Spleen (tissue), 13 donors: Measurements from ENCODE around the gene LTB4R2. TPM values are rescaled to one million over a fixed set of nuclear protein-coding genes. Genes with fewer than 3 reads are reported as not detected.

Experiments
- DNase-seq: peaks from one replicate; pipeline ENCODE4 v3.0.0-alpha.2; 2020
- H3K27ac ChIP-seq, 8 donors: fragments of 200-600 bp; sonication (generic) in 7 of 8; 1 replicate in 4 of 8; 2 replicates in 4 of 8; pipeline versions ENCODE4 v1.5.0 to v1.8.0; 2016 to 2021; ENCODE audit warnings: inconsistent platforms in 4 of 8, mild to moderate bottlenecking in 4 of 8, moderate library complexity in 1 of 8
- H3K27me3 ChIP-seq, 7 donors: fragments of 200-600 bp; sonication (generic) in 6 of 7; replicated peaks in 1 of 7; 1 replicate in 4 of 7; 2 replicates in 3 of 7; pipeline versions ENCODE4 v1.5.0 to v1.8.0; 2016 to 2021; ENCODE audit warnings: inconsistent platforms in 3 of 7, mild to moderate bottlenecking in 1 of 7
- H3K36me3 ChIP-seq, 6 donors: fragments of 200-600 bp; sonication (generic) in 5 of 6; 1 replicate in 4 of 6; 2 replicates in 2 of 6; pipeline versions ENCODE4 v1.5.0 to v1.8.0; 2016 to 2021; ENCODE audit warnings: inconsistent platforms in 2 of 6
- H3K4me1 ChIP-seq, 6 donors: fragments of 200-600 bp; sonication (generic) in 5 of 6; 1 replicate in 3 of 6; 2 replicates in 3 of 6; pipeline versions ENCODE4 v1.5.0 to v1.8.0; 2016 to 2021; ENCODE audit warnings: inconsistent platforms in 3 of 6
- H3K4me3 ChIP-seq, 8 donors: fragments of 200-600 bp; sonication (generic) in 7 of 8; 1 replicate in 4 of 8; 2 replicates in 4 of 8; pipeline versions ENCODE4 v1.5.0 to v1.8.0; 2016 to 2021; ENCODE audit warnings: inconsistent platforms in 4 of 8, mild to moderate bottlenecking in 4 of 8, moderate library complexity in 2 of 8
- H3K9me3 ChIP-seq, 8 donors: fragments of 200-600 bp; sonication (generic) in 7 of 8; 1 replicate in 4 of 8; 2 replicates in 4 of 8; pipeline versions ENCODE4 v1.5.0 to v1.8.0; 2016 to 2021; ENCODE audit warnings: inconsistent platforms in 4 of 8
- POLR2A ChIP-seq, 3 donors: fragments of 450-650 bp; IDR thresholded peaks; one replicate each; pipeline ENCODE4 v1.5.1; 2017; ENCODE audit warnings: antibody characterized with exemption in 3 of 3, mild to moderate bottlenecking in 1 of 3
- POLR2AphosphoS5 ChIP-seq, 3 donors: sonication (generic); formaldehyde crosslinking; IDR thresholded peaks; one replicate each; pipeline ENCODE4 v1.5.1; 2017; ENCODE audit warnings: antibody characterized with exemption in 3 of 3
- WGBS, 5 donors: extraction: QIAGEN DNeasy Blood & Tissue Kit in 3 of 5; methylation state at CpG; one replicate each; pipeline versions ENCODE4 v1.1.5 to v1.1.7; 2013 to 2018; 5-methylcytosine and 5-hydroxymethylcytosine counted together
- intact Hi-C: fragments of 100-400 bp; cut with DNase I; formaldehyde crosslinking; loops from one replicate; pipeline ENCODE4 v1.15.0; 2023; ENCODE audit warnings: low total_unique reads
- long read RNA-seq, 2 donors: transcript quantifications; one replicate each; lab custom pipeline, GENCODE V29; 2026
- polyA plus RNA-seq, 3 donors: library from polyadenylated mRNA; stranded (reverse); fragments of 200-250 nt; gene quantifications; one replicate each; pipeline ENCODE4 v1.2.1, GENCODE V29; 2013
- total RNA-seq, 7 donors: library from RNA; depleted of rRNA in 3 of 7; stranded (reverse); fragments of >200 nt in 3 of 7; fragmentation: NEBNext Ultra II Directional in 4 of 7; extraction: Animal tissue kit (Norgen Biotek cat#: 25700) in 4 of 7; gene quantifications; one replicate each; pipeline versions ENCODE4 v1.1.0 to v1.2.1, GENCODE V29; 2016 to 2021
- TF ChIP-seq, protein P1 (sequence below), 11 experiments: fragments of 200-600 bp in 7 of 11; fragments of 450-650 bp in 4 of 11; sonication (generic) in 4 of 11; IDR thresholded peaks in 8 of 11; conservative IDR thresholded peaks in 3 of 11; 1 replicate in 7 of 11; 2 replicates in 4 of 11; pipeline versions ENCODE4 v1.4.0 to v1.8.0; 2016 to 2021; ENCODE audit warnings: antibody characterized with exemption in 11 of 11, inconsistent platforms in 4 of 11, mild to moderate bottlenecking in 1 of 11
- donor health status: healthy with polysubstance abuse.
- donor health status: DM: no; HTN: no; CAD: no; lungs with moderate emphysema.
- donor health status: DM: no; HTN: no; CAD: no.
- donor health status: Bipolar disorder and iron deficiency.
- donor health status: healthy.
- donor health status: DM: no; HTN: no; CAD: no.
- donor health status: DM: yes; HTN: yes; CAD: no.

Gene LTB4R2, protein sequence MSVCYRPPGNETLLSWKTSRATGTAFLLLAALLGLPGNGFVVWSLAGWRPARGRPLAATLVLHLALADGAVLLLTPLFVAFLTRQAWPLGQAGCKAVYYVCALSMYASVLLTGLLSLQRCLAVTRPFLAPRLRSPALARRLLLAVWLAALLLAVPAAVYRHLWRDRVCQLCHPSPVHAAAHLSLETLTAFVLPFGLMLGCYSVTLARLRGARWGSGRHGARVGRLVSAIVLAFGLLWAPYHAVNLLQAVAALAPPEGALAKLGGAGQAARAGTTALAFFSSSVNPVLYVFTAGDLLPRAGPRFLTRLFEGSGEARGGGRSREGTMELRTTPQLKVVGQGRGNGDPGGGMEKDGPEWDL
- total RNA-seq (10 to 100 TPM in 6 of 7 donors, 1 to 10 TPM in 1; 9.2 to 32.3 (median 18.1) TPM), polyA plus RNA-seq (1 to 10 TPM in 2 of 3 donors, under 1 TPM in 1; 0.83 to 4.0 (median 1.3) TPM)
- long read RNA-seq, donor 1, transcript LTB4R2-202 (1 exons, 3,092 nt), result major isoform, 14 of 14 reads
- long read RNA-seq, donor 1, partial matches to known transcripts, result 0 of 14 reads
- long read RNA-seq, donor 1, other reads (novel, unspliced or antisense), result 0 of 14 reads
- long read RNA-seq, donor 2, transcript LTB4R2-202 (1 exons, 3,092 nt), result major isoform, 9 of 9 reads
- long read RNA-seq, donor 2, partial matches to known transcripts, result 0 of 9 reads
- long read RNA-seq, donor 2, other reads (novel, unspliced or antisense), result 0 of 9 reads

DNA sequence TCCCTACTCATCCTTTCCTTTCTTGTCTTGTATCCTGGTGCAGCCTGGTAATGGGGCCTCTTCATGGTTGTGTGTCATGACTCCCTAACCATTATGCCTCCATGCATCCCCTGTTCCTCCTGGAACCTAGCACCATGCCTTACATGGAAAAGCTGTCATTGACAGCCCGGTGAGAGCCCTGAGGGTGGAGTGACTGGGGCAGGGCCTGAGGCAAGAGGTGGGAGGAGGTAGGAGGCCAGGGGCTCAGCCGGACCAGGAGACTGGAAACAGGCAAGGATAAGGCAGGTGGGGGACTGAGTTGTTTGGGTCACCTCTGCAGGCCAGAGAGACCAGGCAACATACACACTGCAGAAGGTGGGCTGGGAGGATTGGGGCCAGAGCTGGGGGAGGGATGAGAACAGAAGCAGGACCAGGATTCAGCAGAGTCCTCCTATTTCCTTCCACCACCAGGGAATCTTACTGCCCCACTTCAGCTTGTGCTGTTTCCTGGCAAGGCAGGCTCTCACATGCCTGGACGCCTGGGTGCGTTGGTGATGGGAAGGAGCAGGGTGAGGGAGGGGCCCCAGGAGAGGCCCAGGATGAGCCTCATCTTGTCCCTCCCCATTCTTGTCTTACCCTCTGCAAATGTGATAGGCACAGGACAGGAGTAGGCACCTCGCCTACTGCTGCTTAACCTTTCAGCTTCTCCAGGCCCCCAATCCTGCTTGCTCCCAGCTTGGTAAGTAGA, at the start of gene LTB4R2:
TSS of gene LTB4R2 (plus strand) at position 603 of the 727 bp plus-strand sequence. CDS start 525 bp downstream, outside the sequence.
- peak within 1 kb of the TSS; percentile 91 to 98 (median 96) for H3K27ac ChIP-seq
- H3K4me3 ChIP-seq, result peak within 1 kb of the TSS; percentile 64 to 88 (median 76)
- H3K27me3 ChIP-seq, result no peaks in the 10 kb centered on the region
- WGBS, 5 donors, result 47 to 82% (median 53%) methylated on average over 5 of the region's 5 CpGs
- no peaks in the 10 kb centered on the region for H3K9me3 ChIP-seq
- H3K36me3 ChIP-seq, result peaks cover 4 to 51% (median 33%) of the 10 kb centered on the region in 6 donors
- DNase-seq, result no peak
- peaks cover 49 to 100% (median 86%) of the 10 kb centered on the region in 6 donors for H3K4me1 ChIP-seq
- no peak for TF ChIP-seq POLR2AphosphoS5 (IDR thresholded peaks at IDR 0.05)
- TF ChIP-seq, protein P1, sequence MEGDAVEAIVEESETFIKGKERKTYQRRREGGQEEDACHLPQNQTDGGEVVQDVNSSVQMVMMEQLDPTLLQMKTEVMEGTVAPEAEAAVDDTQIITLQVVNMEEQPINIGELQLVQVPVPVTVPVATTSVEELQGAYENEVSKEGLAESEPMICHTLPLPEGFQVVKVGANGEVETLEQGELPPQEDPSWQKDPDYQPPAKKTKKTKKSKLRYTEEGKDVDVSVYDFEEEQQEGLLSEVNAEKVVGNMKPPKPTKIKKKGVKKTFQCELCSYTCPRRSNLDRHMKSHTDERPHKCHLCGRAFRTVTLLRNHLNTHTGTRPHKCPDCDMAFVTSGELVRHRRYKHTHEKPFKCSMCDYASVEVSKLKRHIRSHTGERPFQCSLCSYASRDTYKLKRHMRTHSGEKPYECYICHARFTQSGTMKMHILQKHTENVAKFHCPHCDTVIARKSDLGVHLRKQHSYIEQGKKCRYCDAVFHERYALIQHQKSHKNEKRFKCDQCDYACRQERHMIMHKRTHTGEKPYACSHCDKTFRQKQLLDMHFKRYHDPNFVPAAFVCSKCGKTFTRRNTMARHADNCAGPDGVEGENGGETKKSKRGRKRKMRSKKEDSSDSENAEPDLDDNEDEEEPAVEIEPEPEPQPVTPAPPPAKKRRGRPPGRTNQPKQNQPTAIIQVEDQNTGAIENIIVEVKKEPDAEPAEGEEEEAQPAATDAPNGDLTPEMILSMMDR (IDR thresholded peaks at IDR 0.05 in 8 of 11, conservative IDR thresholded peaks at IDR 0.05 in 3 of 11), result no peak
- TF ChIP-seq POLR2A (IDR thresholded peaks at IDR 0.05), result no peak
- intact Hi-C loops, result no loop called here

DNA sequence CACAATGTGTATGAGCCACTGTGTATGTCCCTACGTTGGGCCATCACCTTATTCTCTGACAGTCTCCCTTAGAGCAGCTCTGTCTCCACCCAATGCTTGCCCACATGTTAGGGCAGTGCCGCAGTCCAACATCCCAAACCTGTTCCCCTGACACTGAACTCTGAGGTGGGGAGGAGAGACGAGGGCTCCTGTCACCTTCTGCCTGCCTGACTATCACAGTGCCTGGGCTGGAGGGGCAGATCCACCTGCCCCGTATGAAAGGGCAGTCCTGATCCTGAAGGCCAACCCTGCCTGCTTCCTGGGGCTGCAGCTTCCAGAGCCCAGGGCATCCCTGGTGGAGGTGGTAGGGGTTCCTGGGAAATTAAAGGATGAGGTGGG, 49.2 kb upstream of the LTB4R2 start:
- no peaks in the 10 kb centered on the region for H3K4me1 ChIP-seq
- H3K9me3 ChIP-seq, result no peaks in the 10 kb centered on the region
- TF ChIP-seq, protein P1 (IDR thresholded peaks at IDR 0.05 in 8 of 11, conservative IDR thresholded peaks at IDR 0.05 in 3 of 11), result no peak
- TF ChIP-seq POLR2A (IDR thresholded peaks at IDR 0.05), result no peak
- TF ChIP-seq POLR2AphosphoS5 (IDR thresholded peaks at IDR 0.05), result no peak
- no peak overlapping the region for H3K4me3 ChIP-seq
- WGBS, 5 donors, result 70 to 87% (median 80%) methylated on average over 4 of the region's 4 CpGs
- intact Hi-C loops, result no loop called here
- peaks cover 0 to 89% (median 8%) of the 10 kb centered on the region in 6 donors for H3K36me3 ChIP-seq
- no peak overlapping the region for H3K27ac ChIP-seq
- DNase-seq, result peak; percentile 24
- no peaks in the 10 kb centered on the region for H3K27me3 ChIP-seq

DNA sequence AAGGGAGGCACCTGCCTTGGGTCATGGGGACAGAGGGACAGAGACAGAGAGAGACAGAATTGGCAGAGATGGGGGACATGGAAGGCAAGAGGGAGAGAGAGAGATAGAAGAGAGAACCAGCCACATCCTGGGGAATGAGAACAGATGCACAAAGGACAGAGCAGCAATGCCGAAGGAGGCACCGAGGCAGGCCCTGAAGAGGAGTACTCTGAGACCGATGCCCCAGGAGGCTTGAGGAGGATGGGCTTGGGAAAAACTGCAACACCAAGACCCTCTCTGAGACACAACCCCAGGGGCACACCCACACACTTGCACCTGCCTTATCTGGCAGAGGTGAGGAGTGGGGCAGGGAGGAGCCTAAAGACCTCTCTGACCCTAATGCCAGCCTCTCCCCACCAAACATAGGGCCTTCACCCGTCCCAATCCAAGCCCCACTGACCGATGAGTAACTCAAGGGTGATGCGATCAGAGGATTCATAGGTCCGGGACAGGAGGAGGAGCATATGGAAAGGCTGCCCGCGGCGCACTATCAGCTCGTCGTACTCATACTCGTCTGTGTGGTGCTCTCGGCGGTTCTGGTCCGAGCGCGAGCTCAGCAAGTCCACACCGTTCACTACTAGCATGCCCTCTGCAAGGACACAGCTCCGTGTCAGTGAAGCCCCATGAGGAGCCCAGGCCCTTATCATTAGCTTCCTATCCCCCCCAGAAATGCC, 48.5 kb upstream of the LTB4R2 start:
- H3K27me3 ChIP-seq, result no peaks in the 10 kb centered on the region
- 89 to 97% (median 93%) methylated on average over 18 to 20 of the region's 20 CpGs for WGBS, 5 donors
- no peak overlapping the region for H3K27ac ChIP-seq
- peak; percentile 33 for DNase-seq
- no peaks in the 10 kb centered on the region for H3K9me3 ChIP-seq
- intact Hi-C loops, result no loop called here
- no peak overlapping the region for H3K4me3 ChIP-seq
- H3K36me3 ChIP-seq, result peaks cover 0 to 89% (median 14%) of the 10 kb centered on the region in 6 donors
- no peaks in the 10 kb centered on the region for H3K4me1 ChIP-seq
- TF ChIP-seq, protein P1 (IDR thresholded peaks at IDR 0.05 in 8 of 11, conservative IDR thresholded peaks at IDR 0.05 in 3 of 11), result no peak
- TF ChIP-seq POLR2A (IDR thresholded peaks at IDR 0.05) (no peak), POLR2AphosphoS5 (IDR thresholded peaks at IDR 0.05) (no peak)
